ENCODE measurements around the gene GPX6.

GPX6 gene, protein sequence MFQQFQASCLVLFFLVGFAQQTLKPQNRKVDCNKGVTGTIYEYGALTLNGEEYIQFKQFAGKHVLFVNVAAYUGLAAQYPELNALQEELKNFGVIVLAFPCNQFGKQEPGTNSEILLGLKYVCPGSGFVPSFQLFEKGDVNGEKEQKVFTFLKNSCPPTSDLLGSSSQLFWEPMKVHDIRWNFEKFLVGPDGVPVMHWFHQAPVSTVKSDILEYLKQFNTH

DNA sequence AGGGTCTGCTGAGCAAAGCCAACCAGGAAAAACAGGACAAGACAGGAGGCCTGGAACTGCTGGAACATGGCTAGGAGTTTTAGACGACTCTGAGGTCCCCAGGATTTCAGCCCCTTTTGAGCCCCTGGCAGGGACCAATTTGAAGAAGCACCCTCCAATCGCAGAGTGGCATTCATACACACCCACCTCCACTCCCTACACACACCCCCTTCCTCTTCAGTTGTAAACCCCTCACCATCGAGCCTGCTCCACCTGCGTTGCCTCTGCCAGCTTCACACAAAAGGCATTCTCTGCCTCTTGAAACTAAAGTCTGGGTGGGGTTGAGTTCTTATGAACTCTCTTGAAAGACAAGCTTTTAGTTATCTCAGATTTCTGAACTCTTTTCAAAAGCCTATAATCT lies at the start of gene GPX6:
Gene GPX6, minus strand, starts transcription at position 118 of the 400 bp plus-strand sequence. Its CDS starts 50 bp downstream, at position 68.
- TF ChIP-seq EZH2 (IDR thresholded peaks at IDR 0.05; ENCODE audit: borderline replicate concordance, low read depth, low read length, severe bottlenecking): no peak
- TF ChIP-seq, protein P1, sequence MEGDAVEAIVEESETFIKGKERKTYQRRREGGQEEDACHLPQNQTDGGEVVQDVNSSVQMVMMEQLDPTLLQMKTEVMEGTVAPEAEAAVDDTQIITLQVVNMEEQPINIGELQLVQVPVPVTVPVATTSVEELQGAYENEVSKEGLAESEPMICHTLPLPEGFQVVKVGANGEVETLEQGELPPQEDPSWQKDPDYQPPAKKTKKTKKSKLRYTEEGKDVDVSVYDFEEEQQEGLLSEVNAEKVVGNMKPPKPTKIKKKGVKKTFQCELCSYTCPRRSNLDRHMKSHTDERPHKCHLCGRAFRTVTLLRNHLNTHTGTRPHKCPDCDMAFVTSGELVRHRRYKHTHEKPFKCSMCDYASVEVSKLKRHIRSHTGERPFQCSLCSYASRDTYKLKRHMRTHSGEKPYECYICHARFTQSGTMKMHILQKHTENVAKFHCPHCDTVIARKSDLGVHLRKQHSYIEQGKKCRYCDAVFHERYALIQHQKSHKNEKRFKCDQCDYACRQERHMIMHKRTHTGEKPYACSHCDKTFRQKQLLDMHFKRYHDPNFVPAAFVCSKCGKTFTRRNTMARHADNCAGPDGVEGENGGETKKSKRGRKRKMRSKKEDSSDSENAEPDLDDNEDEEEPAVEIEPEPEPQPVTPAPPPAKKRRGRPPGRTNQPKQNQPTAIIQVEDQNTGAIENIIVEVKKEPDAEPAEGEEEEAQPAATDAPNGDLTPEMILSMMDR (IDR thresholded peaks at IDR 0.05; ENCODE audit: borderline replicate concordance, extremely low read depth, low read length, poor library complexity, severe bottlenecking): no peak
- DNase-seq (no peak), ATAC-seq (ENCODE audit: insufficient read depth, low read depth) (no peak)
- H3K27ac ChIP-seq (ENCODE audit: low read length): no peak within 1 kb of the TSS
- H3K4me3 ChIP-seq (ENCODE audit: low read depth in 1 of 2, low read length in 2 of 2): no peak within 1 kb of the TSS
- H4K20me1 ChIP-seq (ENCODE audit: insufficient read depth, low read length): no peaks in the 10 kb centered on the region
- no peak within 1 kb of the TSS for H3K9ac ChIP-seq (ENCODE audit: low read depth, low read length)
- no peak within 1 kb of the TSS for H3K4me2 ChIP-seq (ENCODE audit: insufficient read depth, low read length)
- no peak within 1 kb of the TSS for H2AFZ ChIP-seq (ENCODE audit: low read depth, low read length)
- no peaks in the 10 kb centered on the region for H3K79me2 ChIP-seq (ENCODE audit: insufficient read depth, low read length)
- H3K4me1 ChIP-seq (ENCODE audit: insufficient read depth, low read length): no peaks in the 10 kb centered on the region
- H3K9me3 ChIP-seq (ENCODE audit: insufficient read depth, low read length, severe bottlenecking): no peaks in the 10 kb centered on the region
- H3K27me3 ChIP-seq (ENCODE audit: insufficient read depth, low read length, poor library complexity): peaks cover 23% of the 10 kb centered on the region
- H3K36me3 ChIP-seq (ENCODE audit: insufficient read depth, low read length): no peaks in the 10 kb centered on the region

DNA sequence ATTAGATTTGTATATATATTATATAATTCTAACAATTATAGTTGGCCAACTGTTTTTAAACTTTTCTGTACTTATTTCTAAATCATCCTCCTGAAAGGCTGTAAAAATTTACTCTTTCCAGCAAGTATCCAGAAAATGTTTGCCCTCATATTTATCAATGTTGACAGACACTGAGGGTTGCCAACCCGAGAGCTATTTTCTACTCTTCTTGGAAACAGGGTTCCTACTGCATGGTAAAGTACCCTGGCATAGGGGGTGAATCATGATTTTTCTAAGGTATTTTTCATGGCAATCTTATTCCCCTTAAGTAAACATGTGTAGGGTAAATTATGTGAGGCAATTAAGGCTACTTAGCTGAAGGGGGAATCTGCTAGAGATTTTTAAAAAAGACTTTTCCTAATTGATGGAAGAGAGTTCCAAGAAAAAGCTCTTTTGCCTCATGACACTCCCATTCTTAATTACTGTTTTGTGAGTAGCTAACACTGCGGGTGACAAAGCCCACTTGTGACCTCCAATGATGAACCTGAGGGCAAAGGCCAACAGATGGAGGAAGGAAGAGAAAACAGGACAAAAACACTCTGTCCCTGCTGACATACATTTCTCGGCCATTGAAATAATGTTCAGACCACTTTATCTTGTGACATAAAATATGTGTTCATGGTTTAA lies 48.0 kb upstream of the GPX6 start:
- DNase-seq (no peak), ATAC-seq (ENCODE audit: insufficient read depth, low read depth) (no peak)
- Histone ChIP-seq H3K4me1 (ENCODE audit: insufficient read depth, low read length) (no peaks in the 10 kb centered on the region), H3K9ac (ENCODE audit: low read depth, low read length) (no peak overlapping the region), H3K27ac (ENCODE audit: low read length) (no peak overlapping the region), H3K9me3 (ENCODE audit: insufficient read depth, low read length, severe bottlenecking) (no peaks in the 10 kb centered on the region), H4K20me1 (ENCODE audit: insufficient read depth, low read length) (no peaks in the 10 kb centered on the region), H2AFZ (ENCODE audit: low read depth, low read length) (no peak overlapping the region), H3K79me2 (ENCODE audit: insufficient read depth, low read length) (no peaks in the 10 kb centered on the region), H3K4me3 (ENCODE audit: low read depth in 1 of 2, low read length in 2 of 2) (no peak overlapping the region), H3K27me3 (ENCODE audit: insufficient read depth, low read length, poor library complexity) (peaks cover 9% of the 10 kb centered on the region), H3K36me3 (ENCODE audit: insufficient read depth, low read length) (no peaks in the 10 kb centered on the region), H3K4me2 (ENCODE audit: insufficient read depth, low read length) (no peak overlapping the region)
- TF ChIP-seq EZH2 (IDR thresholded peaks at IDR 0.05; ENCODE audit: borderline replicate concordance, low read depth, low read length, severe bottlenecking): no peak
- TF ChIP-seq, protein P1 (IDR thresholded peaks at IDR 0.05; ENCODE audit: borderline replicate concordance, extremely low read depth, low read length, poor library complexity, severe bottlenecking): no peak

DNA sequence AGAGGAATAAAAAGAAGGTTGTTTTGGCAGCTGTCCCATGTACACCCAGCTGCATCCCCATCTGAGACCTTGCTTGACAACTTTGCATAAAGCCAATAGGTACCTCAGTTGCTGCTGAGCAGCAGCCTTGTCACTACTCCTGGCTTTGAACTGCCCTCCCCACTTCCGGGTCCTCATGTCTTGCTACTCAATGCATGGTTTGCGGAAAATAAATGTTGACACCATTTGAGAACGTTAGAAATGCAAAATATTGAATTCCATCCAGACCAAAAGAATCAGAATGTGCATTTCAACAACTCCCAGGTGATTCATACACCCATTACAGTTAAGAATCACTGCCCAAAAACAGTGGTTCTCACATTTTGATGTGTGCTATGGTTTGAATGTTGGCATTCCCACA lies 43.0 kb upstream of the GPX6 start:
- Histone ChIP-seq H3K9ac (ENCODE audit: low read depth, low read length) (no peak overlapping the region), H3K79me2 (ENCODE audit: insufficient read depth, low read length) (no peaks in the 10 kb centered on the region), H3K4me1 (ENCODE audit: insufficient read depth, low read length) (no peaks in the 10 kb centered on the region), H3K9me3 (ENCODE audit: insufficient read depth, low read length, severe bottlenecking) (no peaks in the 10 kb centered on the region), H3K27me3 (ENCODE audit: insufficient read depth, low read length, poor library complexity) (peaks cover 6% of the 10 kb centered on the region), H3K36me3 (ENCODE audit: insufficient read depth, low read length) (no peaks in the 10 kb centered on the region), H3K27ac (ENCODE audit: low read length) (no peak overlapping the region), H3K4me2 (ENCODE audit: insufficient read depth, low read length) (no peak overlapping the region), H2AFZ (ENCODE audit: low read depth, low read length) (no peak overlapping the region), H3K4me3 (ENCODE audit: low read depth in 1 of 2, low read length in 2 of 2) (no peak overlapping the region), H4K20me1 (ENCODE audit: insufficient read depth, low read length) (no peaks in the 10 kb centered on the region)
- no peak for ATAC-seq (ENCODE audit: insufficient read depth, low read depth)
- TF ChIP-seq EZH2 (IDR thresholded peaks at IDR 0.05; ENCODE audit: borderline replicate concordance, low read depth, low read length, severe bottlenecking): no peak
- TF ChIP-seq, protein P1 (IDR thresholded peaks at IDR 0.05; ENCODE audit: borderline replicate concordance, extremely low read depth, low read length, poor library complexity, severe bottlenecking): no peak
- no peak for DNase-seq

All from DND-41 (cell line).